H1 (cell line): ENCODE measurements around the gene PARD6B. TPM values are rescaled to one million over a fixed set of nuclear protein-coding genes. Genes with fewer than 3 reads are reported as not detected.

Experiments
- CTCF ChIA-PET: fragments of 300-600 bp; sonication (Branson Sonifier 250); formaldehyde crosslinking; loops from one replicate; lab custom pipeline; 2021; ENCODE audit not compliant: partially characterized antibody; lab: Charles Lee
- POLR2A ChIA-PET: fragments of 300-600 bp; sonication (Branson Sonifier 250); formaldehyde crosslinking; loops from one replicate; lab custom pipeline; 2021; ENCODE audit warnings: inconsistent platforms; ENCODE audit not compliant: partially characterized antibody; lab: Charles Lee
- DNase-seq, 2 experiments: peaks; one replicate each; pipeline versions ENCODE4 v3.0.0 to v3.0.0-alpha.2; 2010 to 2022; ENCODE audit warnings: low spot score in 2 of 2, low read depth in 1 of 2, mixed read lengths in 1 of 2
- FAIRE-seq: peaks from 2 replicates; lab custom pipeline; 2011; peaks lifted over from hg19 to GRCh38; lab: Jason Lieb, UNC
- H2AFZ ChIP-seq: 2 replicates; pipeline ENCODE4 v1.8.1; 2012; ENCODE audit warnings: low read length, inconsistent platforms
- H2AK5ac ChIP-seq: 2 replicates; pipeline ENCODE4 v1.6.1; 2013; ENCODE audit warnings: low read depth, low read length
- H2BK120ac ChIP-seq: replicated peaks from 2 replicates; pipeline ENCODE3; 2013; ENCODE audit warnings: low read depth, low read length, inconsistent platforms
- H2BK12ac ChIP-seq: 2 replicates; pipeline ENCODE4 v1.6.1; 2013; ENCODE audit warnings: low read depth, low read length
- H2BK15ac ChIP-seq: 2 replicates; pipeline ENCODE4 v1.6.1; 2013; ENCODE audit warnings: low read length
- H2BK20ac ChIP-seq: 2 replicates; pipeline ENCODE4 v1.6.1; 2013; ENCODE audit warnings: low read length
- H2BK5ac ChIP-seq: 2 replicates; pipeline ENCODE4 v1.6.1; 2013; ENCODE audit warnings: low read depth, low read length
- H3K14ac ChIP-seq: 2 replicates; pipeline ENCODE4 v1.6.1; 2013; ENCODE audit warnings: inconsistent platforms; ENCODE audit not compliant: insufficient read length
- H3K18ac ChIP-seq: 2 replicates; pipeline ENCODE4 v1.6.1; 2013; ENCODE audit warnings: low read length; ENCODE audit errors: extremely low read depth
- H3K23ac ChIP-seq: 2 replicates; pipeline ENCODE4 v1.6.1; 2013; ENCODE audit warnings: inconsistent platforms; ENCODE audit not compliant: insufficient read length
- H3K23me2 ChIP-seq: 2 replicates; pipeline ENCODE4 v1.6.1; 2013; ENCODE audit warnings: low read depth, low read length
- H3K27ac ChIP-seq: 2 replicates; pipeline ENCODE4 v1.6.1; 2011; ENCODE audit warnings: low read depth, low read length, inconsistent platforms
- H3K27me3 ChIP-seq, 4 experiments: replicated peaks in 1 of 4; 1 replicate in 1 of 4; 2 replicates in 3 of 4; pipeline versions ENCODE4 v1.6.1 to v1.8.1; 2011 to 2013; ENCODE audit warnings: low read length in 3 of 4, mild to moderate bottlenecking in 3 of 4, inconsistent platforms in 2 of 4, mixed read lengths in 2 of 4, moderate library complexity in 1 of 4; ENCODE audit not compliant: control insufficient read depth in 3 of 4, insufficient read depth in 3 of 4; ENCODE audit errors: extremely low read depth in 1 of 4
- H3K36me3 ChIP-seq, 4 experiments: 2 replicates each; pipeline versions ENCODE4 v1.6.1 to v1.8.1; 2011 to 2013; ENCODE audit warnings: mild to moderate bottlenecking in 4 of 4, low read length in 3 of 4, moderate library complexity in 2 of 4, control low read depth in 1 of 4, inconsistent platforms in 1 of 4; ENCODE audit not compliant: insufficient read depth in 4 of 4, control insufficient read depth in 2 of 4
- H3K4ac ChIP-seq: replicated peaks from 2 replicates; pipeline ENCODE3; 2013; ENCODE audit warnings: low read length, low read depth, mixed read lengths, inconsistent platforms; ENCODE audit not compliant: insufficient read length
- H3K4me1 ChIP-seq, 4 experiments: replicated peaks in 1 of 4; 1 replicate in 1 of 4; 2 replicates in 3 of 4; pipeline versions ENCODE4 v1.6.1 to v1.8.1; 2011 to 2013; ENCODE audit warnings: low read length in 3 of 4, inconsistent platforms in 2 of 4, mixed read lengths in 1 of 4; ENCODE audit not compliant: insufficient read depth in 4 of 4, control insufficient read depth in 3 of 4
- H3K4me2 ChIP-seq, 2 experiments: 2 replicates each; pipeline versions ENCODE4 v1.6.1 to v1.8.1; 2011 to 2013; ENCODE audit warnings: low read depth in 2 of 2, low read length in 2 of 2, control low read depth in 1 of 2, inconsistent platforms in 1 of 2, mild to moderate bottlenecking in 1 of 2; ENCODE audit not compliant: insufficient read depth in 1 of 2
- H3K4me3 ChIP-seq, 4 experiments: fragments of 200-600, 300-600 bp in 1 of 4; sonication (generic), shearing (Covaris generic), sonication (Bioruptor Twin) in 1 of 4; 2 replicates each; pipeline versions ENCODE4 v1.5.1 to v1.8.1; 2011 to 2016; ENCODE audit warnings: low read length in 4 of 4, low read depth in 3 of 4, control low read depth in 2 of 4, inconsistent platforms in 2 of 4, mild to moderate bottlenecking in 2 of 4, mixed read lengths in 1 of 4, moderate library complexity in 1 of 4; ENCODE audit not compliant: insufficient read depth in 2 of 4; ENCODE audit errors: extremely low read depth in 1 of 4
- H3K56ac ChIP-seq: replicated peaks from 2 replicates; pipeline ENCODE3; 2013; ENCODE audit warnings: low read depth, mild to moderate bottlenecking, mixed read lengths, low read length, inconsistent platforms; ENCODE audit not compliant: insufficient read length
- H3K79me1 ChIP-seq: 2 replicates; pipeline ENCODE4 v1.6.1; 2013; ENCODE audit warnings: low read depth, low read length, control low read depth
- H3K79me2 ChIP-seq, 2 experiments: 2 replicates each; pipeline versions ENCODE4 v1.6.1 to v1.8.1; 2012 to 2013; ENCODE audit warnings: low read length in 2 of 2, mild to moderate bottlenecking in 2 of 2, inconsistent platforms in 1 of 2; ENCODE audit not compliant: insufficient read depth in 2 of 2, control insufficient read depth in 1 of 2
- H3K9ac ChIP-seq, 4 experiments: replicated peaks in 1 of 4; 1 replicate in 1 of 4; 2 replicates in 3 of 4; pipeline versions ENCODE4 v1.6.1 to v1.8.1; 2011 to 2013; ENCODE audit warnings: low read depth in 3 of 4, low read length in 3 of 4, control low read depth in 2 of 4, mild to moderate bottlenecking in 2 of 4, moderate library complexity in 2 of 4, inconsistent platforms in 1 of 4; ENCODE audit errors: extremely low read depth in 1 of 4
- H3K9me3 ChIP-seq, 2 experiments: 2 replicates each; pipeline versions ENCODE4 v1.6.1 to v1.8.1; 2012 to 2013; ENCODE audit warnings: mild to moderate bottlenecking in 2 of 2, moderate library complexity in 2 of 2, control low read depth in 1 of 2, inconsistent platforms in 1 of 2, low read depth in 1 of 2, low read length in 1 of 2, mixed read lengths in 1 of 2; ENCODE audit not compliant: insufficient read depth in 2 of 2
- H4K20me1 ChIP-seq, 2 experiments: replicated peaks in 1 of 2; 2 replicates each; pipeline versions ENCODE3 to v1.8.1; 2011 to 2013; ENCODE audit warnings: inconsistent platforms in 2 of 2, low read length in 2 of 2, mild to moderate bottlenecking in 1 of 2; ENCODE audit not compliant: insufficient read depth in 2 of 2, control insufficient read depth in 1 of 2
- H4K5ac ChIP-seq: 2 replicates; pipeline ENCODE4 v1.6.1; 2013; ENCODE audit warnings: low read length, low read depth, mixed read lengths, inconsistent platforms; ENCODE audit not compliant: insufficient read length
- H4K8ac ChIP-seq: 2 replicates; pipeline ENCODE4 v1.8.0; 2013; ENCODE audit warnings: mild to moderate bottlenecking, moderate library complexity, low read length, inconsistent platforms; ENCODE audit not compliant: insufficient read depth; ENCODE audit errors: extremely low read depth
- H4K91ac ChIP-seq: replicated peaks from 2 replicates; pipeline ENCODE3; 2013; ENCODE audit warnings: low read length, mixed read lengths, inconsistent platforms; ENCODE audit not compliant: insufficient read length
- BCL11A ChIP-seq, 2 experiments: IDR thresholded peaks; one replicate each; pipeline ENCODE4 v1.6.1; 2011; ENCODE audit warnings: low read depth in 2 of 2, low read length in 2 of 2, mild to moderate bottlenecking in 2 of 2
- CBX8 ChIP-seq: fragments of 300-800, 300-1000 bp; sonication (generic); IDR thresholded peaks from 2 replicates; pipeline ENCODE4 v1.7.1; 2016; ENCODE audit warnings: low read depth, low read length, borderline replicate concordance
- POLR2AphosphoS5 ChIP-seq: IDR thresholded peaks from 2 replicates; pipeline ENCODE4 v1.6.1; 2011; ENCODE audit warnings: low read depth, low read length
- SAP30 ChIP-seq: fragments of 300-600 bp; sonication (generic); IDR thresholded peaks from 2 replicates; pipeline ENCODE4 v1.7.1; 2012; ENCODE audit warnings: low read length, moderate library complexity, mild to moderate bottlenecking, inconsistent platforms; ENCODE audit not compliant: insufficient read depth, insufficient replicate concordance
- SIRT6 ChIP-seq: IDR thresholded peaks from one replicate; pipeline ENCODE4 v1.7.1; 2012; ENCODE audit warnings: low read length, inconsistent platforms
- SP2 ChIP-seq: IDR thresholded peaks from 2 replicates; pipeline ENCODE4 v1.6.1; 2012; ENCODE audit warnings: mild to moderate bottlenecking, low read length, inconsistent platforms
- TAF1 ChIP-seq: IDR thresholded peaks from 2 replicates; pipeline ENCODE4 v1.6.1; 2011; ENCODE audit warnings: mild to moderate bottlenecking, low read depth, low read length
- TCF12 ChIP-seq: IDR thresholded peaks from 2 replicates; pipeline ENCODE4 v1.6.1; 2011; ENCODE audit warnings: low read depth, mild to moderate bottlenecking, low read length
- YY1 ChIP-seq: IDR thresholded peaks from 2 replicates; pipeline ENCODE4 v1.6.1; 2011; ENCODE audit warnings: low read depth, mild to moderate bottlenecking, low read length
- ZNF274 ChIP-seq: IDR thresholded peaks from 2 replicates; pipeline ENCODE4 v1.7.0; 2012; ENCODE audit warnings: low read length, borderline replicate concordance; ENCODE audit errors: extremely low read depth
- WGBS, 2 experiments: shearing (Covaris generic) in 1 of 2; methylation state at CpG; one replicate each; pipeline versions ENCODE4 v1.1.6 to v1.1.7; 2013 to 2015; ENCODE audit warnings: low lambda C conversion rate in 2 of 2, mixed read lengths in 2 of 2, inconsistent platforms in 1 of 2, low coverage in 1 of 2, missing lambda C conversion rate in 1 of 2; ENCODE audit not compliant: insufficient replicate concordance in 2 of 2, insufficient coverage in 1 of 2, insufficient read length in 1 of 2; ENCODE audit errors: extremely low coverage in 1 of 2, missing lambda C conversion rate in 1 of 2; 5-methylcytosine and 5-hydroxymethylcytosine counted together
- polyA plus RNA-seq, 7 experiments: library from polyadenylated mRNA; depleted of rRNA in 3 of 7; stranded (reverse) in 5 of 7; unstranded in 2 of 7; fragments of >200 nt in 5 of 7; fragments of 200-250 nt in 2 of 7; gene quantifications; 1 replicate in 5 of 7; 2 replicates in 1 of 7; 4 replicates in 1 of 7; pipeline versions ENCODE4 v1.2.1 to v1.2.3, GENCODE V29; 2011 to 2013; ENCODE audit warnings: missing spikeins in 2 of 7, mixed read lengths in 2 of 7
- total RNA-seq: library from RNA; stranded (reverse); fragmentation: NEBNext Ultra II Directional; extraction: Animal tissue kit (Norgen Biotek cat#: 25700); gene quantifications from 2 replicates; pipeline ENCODE4 v1.2.1, GENCODE V29; 2021
- TF ChIP-seq, protein P1 (sequence below): IDR thresholded peaks from 2 replicates; pipeline ENCODE4 v1.6.1; 2011; ENCODE audit warnings: low read depth, mild to moderate bottlenecking, low read length; ENCODE audit not compliant: insufficient read depth

PARD6B gene
- total and polyA plus RNA-seq, 2 of the 8 experiments (the other 6 are each of a cell fraction or from before 2014, with no cell fraction given) = 5.2 to 34.1 TPM

DNA sequence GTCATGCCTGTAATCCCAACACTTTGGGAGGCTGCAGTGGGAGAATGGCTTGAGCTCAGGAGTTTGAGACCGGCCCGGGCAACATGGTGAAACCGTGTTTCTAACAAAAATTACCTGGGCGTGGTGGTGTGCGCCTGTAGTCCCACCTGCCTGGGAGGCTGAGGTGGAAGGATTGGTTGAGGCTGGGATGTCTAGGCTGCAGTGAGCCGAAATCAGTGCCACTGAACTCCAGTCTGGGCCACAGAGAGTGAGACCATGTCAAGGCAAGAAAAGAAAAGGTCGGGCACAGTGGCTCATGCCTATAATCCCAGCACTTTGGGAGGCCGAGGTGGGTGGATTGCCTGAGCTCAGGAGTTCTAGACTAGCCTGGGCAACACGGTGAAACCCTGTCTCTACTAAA, 55.3 kb downstream of the PARD6B start:
- Histone ChIP-seq H3K4me1 (peaks cover 0 to 4% (median 4%) of the 10 kb centered on the region in 4 experiments; a peak in 4 of 7 replicates), H4K20me1 (no peaks in the 10 kb centered on the region), H3K9me3 (no peaks in the 10 kb centered on the region), H3K23me2 (no peaks in the 10 kb centered on the region), H4K5ac (no peak overlapping the region), H3K27ac (no peak overlapping the region), H3K23ac (no peak overlapping the region), H2BK15ac (no peak overlapping the region), H3K9ac (no peak overlapping the region), H4K8ac (no peak overlapping the region; the same call in 1 of the 2 replicates), H3K18ac (no peak overlapping the region), H2BK12ac (no peak overlapping the region), H4K91ac (no peak overlapping the region), H3K14ac (no peak overlapping the region), H3K4me3 (no peak overlapping the region), H3K79me1 (no peaks in the 10 kb centered on the region), H2BK5ac (no peak overlapping the region), H3K36me3 (no peaks in the 10 kb centered on the region), H2AK5ac (peak overlapping the region; percentile 24; the same call in 1 of the 2 replicates), H2BK120ac (no peak overlapping the region), H3K79me2 (no peaks in the 10 kb centered on the region), H2BK20ac (no peak overlapping the region), H3K56ac (no peak overlapping the region), H3K4ac (no peak overlapping the region), H2AFZ (no peak overlapping the region), H3K27me3 (no peaks in the 10 kb centered on the region), H3K4me2 (no peak overlapping the region)
- POLR2A ChIA-PET = no interaction called here
- DNase-seq = no peak
- CTCF ChIA-PET = interaction anchor here (1.1 to 6.0 kb wide), 5 partner anchors 20 to 164 kb away, joined by 3 to 57 read pairs (median 6); no protein-coding TSS in a partner anchor
- 95% methylated on average over 8 of the region's 9 CpGs; no CpG with 5 or more reads in 1 of the 2 experiments for whole genome bisulfite sequencing, 2 experiments
- no peak for FAIRE-seq
- TF ChIP-seq SIRT6 = no peak
- no peak for TF ChIP-seq POLR2AphosphoS5
- TF ChIP-seq ZNF274 = no peak
- TF ChIP-seq, protein P1, sequence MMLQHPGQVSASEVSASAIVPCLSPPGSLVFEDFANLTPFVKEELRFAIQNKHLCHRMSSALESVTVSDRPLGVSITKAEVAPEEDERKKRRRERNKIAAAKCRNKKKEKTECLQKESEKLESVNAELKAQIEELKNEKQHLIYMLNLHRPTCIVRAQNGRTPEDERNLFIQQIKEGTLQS = no peak
- no peak for TF ChIP-seq CBX8
- TF ChIP-seq BCL11A (IDR thresholded peaks at IDR 0.05; ENCODE audit: low read depth in 2 of 2, low read length in 2 of 2) = no peak
- TF ChIP-seq SP2 = no peak
- no peak for TF ChIP-seq TCF12
- no peak for TF ChIP-seq YY1
- TF ChIP-seq TAF1 = no peak
- TF ChIP-seq SAP30 = no peak
